CD14-positive monocyte (primary cell): ENCODE data around the gene WT1. TPM values are rescaled to one million over a fixed set of nuclear protein-coding genes. Genes with fewer than 3 reads are reported as not detected.

Experiments used
- DNase-seq, 3 donors: peaks; one replicate each; pipeline ENCODE4 v3.0.0-alpha.2; 2011 to 2022
- H2AFZ ChIP-seq: 2 replicates; pipeline ENCODE4 v1.6.0; 2012; ENCODE audit warnings: mild to moderate bottlenecking, low read depth, low read length, inconsistent platforms; ENCODE audit not compliant: insufficient read depth, poor library complexity, severe bottlenecking
- H3K27ac ChIP-seq, 2 donors: 1 replicate in 1 of 2; 2 replicates in 1 of 2; pipeline ENCODE4 v1.5.1; 2012 to 2013; ENCODE audit warnings: low read length in 2 of 2, control low read depth in 1 of 2, inconsistent platforms in 1 of 2, low read depth in 1 of 2, mild to moderate bottlenecking in 1 of 2
- H3K27me3 ChIP-seq, 2 donors: one replicate each; pipeline versions ENCODE4 v1.6.0 to v1.6.1; 2011 to 2013; ENCODE audit warnings: low read length in 2 of 2; ENCODE audit not compliant: control insufficient read depth in 2 of 2, insufficient read depth in 2 of 2
- H3K36me3 ChIP-seq, 2 donors: replicated peaks in 1 of 2; 1 replicate in 1 of 2; 2 replicates in 1 of 2; pipeline versions ENCODE4 v1.5.1 to v1.6.1; 2012 to 2013; ENCODE audit warnings: low read length in 2 of 2, control low read depth in 1 of 2, inconsistent platforms in 1 of 2, mild to moderate bottlenecking in 1 of 2; ENCODE audit not compliant: insufficient read depth in 2 of 2, control insufficient read depth in 1 of 2
- H3K4me1 ChIP-seq, 2 donors: 1 replicate in 1 of 2; 2 replicates in 1 of 2; pipeline versions ENCODE4 v1.5.1 to v1.6.1; 2012 to 2013; ENCODE audit warnings: low read length in 2 of 2, control low read depth in 1 of 2, inconsistent platforms in 1 of 2, mild to moderate bottlenecking in 1 of 2, moderate library complexity in 1 of 2; ENCODE audit not compliant: insufficient read depth in 2 of 2, control insufficient read depth in 1 of 2
- H3K4me2 ChIP-seq: replicated peaks from 2 replicates; pipeline ENCODE3; 2012; ENCODE audit warnings: low read length, moderate library complexity, mild to moderate bottlenecking; ENCODE audit not compliant: poor library complexity, severe bottlenecking; ENCODE audit errors: extremely low read depth
- H3K4me3 ChIP-seq, 3 experiments: fragments of 200-600 bp in 1 of 3; sonication (generic) in 1 of 3; replicated peaks in 1 of 3; 1 replicate in 2 of 3; 2 replicates in 1 of 3; pipeline ENCODE4 v1.5.1; 2011 to 2013; ENCODE audit warnings: low read length in 3 of 3, mild to moderate bottlenecking in 3 of 3, control low read depth in 2 of 3, low read depth in 2 of 3, inconsistent platforms in 1 of 3, moderate library complexity in 1 of 3
- H3K79me2 ChIP-seq: 2 replicates; pipeline ENCODE4 v1.6.0; 2012; ENCODE audit warnings: mild to moderate bottlenecking, control low read depth, inconsistent platforms, low read length, moderate library complexity; ENCODE audit not compliant: insufficient read depth
- H3K9ac ChIP-seq: 2 replicates; pipeline ENCODE4 v1.6.0; 2017; ENCODE audit warnings: low read length, mild to moderate bottlenecking; ENCODE audit not compliant: insufficient read depth, poor library complexity, severe bottlenecking
- H3K9me3 ChIP-seq, 2 donors: replicated peaks in 1 of 2; 1 replicate in 1 of 2; 2 replicates in 1 of 2; pipeline versions ENCODE4 v1.5.1 to v1.6.1; 2012 to 2013; ENCODE audit warnings: low read length in 2 of 2, control low read depth in 1 of 2; ENCODE audit not compliant: control insufficient read depth in 1 of 2, insufficient read depth in 1 of 2
- H4K20me1 ChIP-seq: 2 replicates; pipeline ENCODE4 v1.6.0; 2012; ENCODE audit warnings: mild to moderate bottlenecking, low read length, control low read depth, moderate library complexity; ENCODE audit not compliant: insufficient read depth
- H3K27ac Mint-ChIP-seq, 7 donors: one replicate each; pipeline ENCODE4 v1.8.0; 2020; ENCODE audit warnings: mild to moderate bottlenecking in 7 of 7, mixed read lengths in 7 of 7, moderate library complexity in 6 of 7, inconsistent platforms in 2 of 7
- H3K27me3 Mint-ChIP-seq, 3 donors: one replicate each; pipeline ENCODE4 v1.8.0; 2021 to 2022; ENCODE audit warnings: low read depth in 3 of 3, mild to moderate bottlenecking in 3 of 3, mixed read lengths in 3 of 3, moderate library complexity in 3 of 3, inconsistent platforms in 1 of 3
- H3K36me3 Mint-ChIP-seq, 2 donors: one replicate each; pipeline ENCODE4 v1.8.0; 2020; ENCODE audit warnings: mixed read lengths in 2 of 2, inconsistent platforms in 1 of 2, mild to moderate bottlenecking in 1 of 2
- H3K4me1 Mint-ChIP-seq: one replicate; pipeline ENCODE4 v1.8.0; 2020; ENCODE audit warnings: mild to moderate bottlenecking, mixed read lengths
- H3K4me3 Mint-ChIP-seq, 2 donors: one replicate each; pipeline ENCODE4 v1.8.0; 2020; ENCODE audit warnings: mild to moderate bottlenecking in 2 of 2, mixed read lengths in 2 of 2, moderate library complexity in 1 of 2
- H3K9me3 Mint-ChIP-seq, 7 donors: one replicate each; pipeline ENCODE4 v1.8.0; 2020 to 2022; ENCODE audit warnings: mixed read lengths in 7 of 7, mild to moderate bottlenecking in 6 of 7, moderate library complexity in 6 of 7, inconsistent platforms in 2 of 7
- WGBS: methylation state at CpG from one replicate; pipeline ENCODE4 v1.1.5; 2013; ENCODE audit warnings: missing lambda C conversion rate; ENCODE audit not compliant: insufficient coverage; 5-methylcytosine and 5-hydroxymethylcytosine counted together
- intact Hi-C, 2 donors: fragments of 100-400 bp; cut with micrococcal nuclease; formaldehyde crosslinking; loops; one replicate each; pipeline versions ENCODE4 v1.15.0 to v1.15.1; 2023
- polyA plus RNA-seq, 3 donors: library from polyadenylated mRNA; depleted of rRNA in 1 of 3; unstranded in 2 of 3; stranded (reverse) in 1 of 3; fragments of 300-500 nt in 2 of 3; fragments of >200 nt in 1 of 3; fragmentation: Illumina TruSeq in 2 of 3; gene quantifications; 1 replicate in 2 of 3; 2 replicates in 1 of 3; pipeline ENCODE4 v1.2.3, GENCODE V29; 2012 to 2021
- TF ChIP-seq, protein P1 (sequence below): fragments of 200-600 bp; IDR thresholded peaks from one replicate; pipeline ENCODE4 v1.8.0; 2022; ENCODE audit warnings: antibody characterized with exemption, mild to moderate bottlenecking

WT1 gene
- polyA plus RNA-seq, 3 donors: not detected

DNA sequence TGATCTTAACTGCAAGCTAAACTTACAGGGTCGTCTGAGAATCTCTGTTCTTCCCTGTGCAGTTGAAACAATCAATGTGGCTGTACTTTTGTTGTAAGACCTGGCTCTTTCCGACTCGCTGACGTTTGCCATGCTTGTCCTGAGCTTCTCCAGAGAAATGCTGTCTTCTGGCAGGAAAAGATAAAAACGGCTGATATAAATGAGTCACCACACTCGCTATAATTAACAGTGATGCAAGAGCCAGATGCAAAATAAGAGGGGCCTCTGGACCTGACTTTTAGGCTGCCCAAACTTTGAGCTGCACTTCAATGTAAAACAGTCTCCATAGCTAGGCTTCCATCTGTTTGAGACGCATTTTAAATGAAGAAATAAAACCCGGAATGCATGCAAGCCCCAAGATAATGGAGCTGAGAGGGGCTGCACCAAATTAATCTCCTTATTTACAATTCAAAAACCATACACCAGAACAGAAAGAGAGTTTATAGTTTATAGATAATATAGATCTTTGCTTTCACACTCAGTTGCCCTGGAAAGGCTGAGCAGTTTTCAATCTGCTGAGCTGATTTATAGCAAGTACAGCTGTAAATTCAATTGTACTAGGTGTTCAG, 48.5 kb downstream of the WT1 start:
- no peaks in the 10 kb centered on the region for H3K4me1 ChIP-seq
- TF ChIP-seq, protein P1, sequence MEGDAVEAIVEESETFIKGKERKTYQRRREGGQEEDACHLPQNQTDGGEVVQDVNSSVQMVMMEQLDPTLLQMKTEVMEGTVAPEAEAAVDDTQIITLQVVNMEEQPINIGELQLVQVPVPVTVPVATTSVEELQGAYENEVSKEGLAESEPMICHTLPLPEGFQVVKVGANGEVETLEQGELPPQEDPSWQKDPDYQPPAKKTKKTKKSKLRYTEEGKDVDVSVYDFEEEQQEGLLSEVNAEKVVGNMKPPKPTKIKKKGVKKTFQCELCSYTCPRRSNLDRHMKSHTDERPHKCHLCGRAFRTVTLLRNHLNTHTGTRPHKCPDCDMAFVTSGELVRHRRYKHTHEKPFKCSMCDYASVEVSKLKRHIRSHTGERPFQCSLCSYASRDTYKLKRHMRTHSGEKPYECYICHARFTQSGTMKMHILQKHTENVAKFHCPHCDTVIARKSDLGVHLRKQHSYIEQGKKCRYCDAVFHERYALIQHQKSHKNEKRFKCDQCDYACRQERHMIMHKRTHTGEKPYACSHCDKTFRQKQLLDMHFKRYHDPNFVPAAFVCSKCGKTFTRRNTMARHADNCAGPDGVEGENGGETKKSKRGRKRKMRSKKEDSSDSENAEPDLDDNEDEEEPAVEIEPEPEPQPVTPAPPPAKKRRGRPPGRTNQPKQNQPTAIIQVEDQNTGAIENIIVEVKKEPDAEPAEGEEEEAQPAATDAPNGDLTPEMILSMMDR: no peak
- no peak overlapping the region for H3K27ac Mint-ChIP-seq
- no peaks in the 10 kb centered on the region for H3K79me2 ChIP-seq
- H3K4me3 Mint-ChIP-seq: no peak overlapping the region
- H3K4me1 Mint-ChIP-seq: peaks cover 8% of the 10 kb centered on the region
- H4K20me1 ChIP-seq: no peaks in the 10 kb centered on the region
- H3K9me3 ChIP-seq: no peaks in the 10 kb centered on the region
- H3K4me3 ChIP-seq: no peak overlapping the region
- no peaks in the 10 kb centered on the region for H3K27me3 ChIP-seq
- 0% methylated on average over 5 of the region's 8 CpGs for WGBS
- intact Hi-C loops: no loop called here
- no peaks in the 10 kb centered on the region for H3K36me3 Mint-ChIP-seq
- H3K9ac ChIP-seq: no peak overlapping the region
- H3K36me3 ChIP-seq: no peaks in the 10 kb centered on the region
- peaks cover 0 to 8% (median 1%) of the 10 kb centered on the region in 3 donors for H3K27me3 Mint-ChIP-seq
- no peak overlapping the region for H3K4me2 ChIP-seq
- no peak for DNase-seq
- no peaks in the 10 kb centered on the region for H3K9me3 Mint-ChIP-seq
- H2AFZ ChIP-seq: no peak overlapping the region
- H3K27ac ChIP-seq: no peak overlapping the region

DNA sequence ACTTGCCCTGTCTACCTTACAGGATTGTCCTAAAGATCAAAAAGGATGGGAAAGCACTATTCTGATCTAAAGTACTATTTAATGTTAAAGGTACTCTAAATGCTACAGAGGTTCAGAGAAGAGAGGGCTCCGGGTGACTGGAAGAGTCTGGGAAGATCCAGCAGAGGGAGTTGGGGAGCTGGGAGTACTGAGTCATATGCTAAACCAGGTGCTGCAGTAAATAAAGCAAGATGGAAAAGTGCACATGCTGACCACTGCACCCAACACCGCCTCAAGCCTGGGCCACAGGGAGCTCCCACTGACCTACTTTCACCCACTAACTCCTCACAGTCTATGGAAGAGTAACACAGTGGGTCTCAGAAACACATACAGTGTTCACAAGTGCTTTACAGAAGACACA, 49.3 kb downstream of the WT1 start:
- no peaks in the 10 kb centered on the region for H3K9me3 Mint-ChIP-seq
- H3K4me1 Mint-ChIP-seq: peaks cover 8% of the 10 kb centered on the region
- Histone ChIP-seq H3K4me2 (no peak overlapping the region), H3K4me1 (no peaks in the 10 kb centered on the region), H3K27me3 (no peaks in the 10 kb centered on the region), H3K9me3 (no peaks in the 10 kb centered on the region), H2AFZ (no peak overlapping the region), H3K36me3 (no peaks in the 10 kb centered on the region), H3K27ac (no peak overlapping the region), H3K79me2 (no peaks in the 10 kb centered on the region), H4K20me1 (no peaks in the 10 kb centered on the region), H3K9ac (no peak overlapping the region), H3K4me3 (no peak overlapping the region)
- WGBS: 80% methylated on average over 1 of the region's 2 CpGs
- no peaks in the 10 kb centered on the region for H3K36me3 Mint-ChIP-seq
- TF ChIP-seq, protein P1: no peak
- no peak overlapping the region for H3K27ac Mint-ChIP-seq
- peaks cover 0 to 8% (median 1%) of the 10 kb centered on the region in 3 donors for H3K27me3 Mint-ChIP-seq
- no peak for DNase-seq
- H3K4me3 Mint-ChIP-seq: peak overlapping the region in 1 of 2 donors; percentile 6
- intact Hi-C loops: no loop called here
